IPS-NIHi11 (cell line): Measurements from ENCODE around the gene CLDN2.
A peak's percentile ranks its signal among the peaks of the same experiment; 100 is the strongest.

Experiments used
- DNase-seq: peaks from one replicate; pipeline ENCODE4 v3.0.0; 2012; ENCODE audit warnings: mixed read lengths, low spot score

CLDN2 gene

DNA sequence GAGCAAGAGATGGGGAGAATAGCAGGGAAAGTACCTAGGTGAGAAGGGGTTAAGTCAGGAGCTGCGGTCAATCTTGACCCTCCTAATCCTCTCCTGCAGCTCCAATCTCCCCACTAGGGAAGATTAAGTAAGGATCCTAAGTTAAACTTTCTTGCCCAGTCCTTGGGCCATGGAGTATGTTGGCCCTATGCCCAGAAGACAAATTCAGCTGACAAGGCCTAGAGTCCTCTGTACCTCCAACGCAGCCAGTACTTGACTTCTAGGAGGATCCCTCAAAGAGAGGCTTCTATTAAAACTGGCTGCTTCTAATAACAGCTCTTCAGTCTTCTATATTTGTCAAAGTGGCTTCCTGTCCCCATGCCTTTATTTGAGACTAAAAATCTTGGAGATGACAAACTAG is 1.4 kb downstream of the CLDN2 start:
- no peak for DNase-seq

DNA sequence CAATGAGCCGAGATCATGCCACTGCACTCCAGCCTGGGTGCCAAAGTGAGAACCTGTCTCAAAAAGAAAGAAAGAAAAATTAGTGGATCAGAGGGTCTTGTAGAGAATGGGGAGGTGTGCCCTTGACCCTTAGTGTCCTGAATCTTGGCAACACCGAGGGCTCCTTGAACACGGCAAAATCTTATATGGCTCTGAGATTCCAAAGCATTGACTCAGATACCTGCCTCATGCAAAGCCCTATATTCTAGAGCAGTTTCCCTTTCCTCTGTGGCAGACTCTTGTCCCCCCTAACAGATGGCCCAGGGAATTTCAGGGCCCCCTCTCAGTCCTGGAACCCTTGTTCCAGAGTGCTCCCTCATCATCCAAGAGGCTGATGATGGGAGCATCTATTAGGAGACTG is 6.8 kb downstream of the CLDN2 start:
- no peak for DNase-seq

DNA sequence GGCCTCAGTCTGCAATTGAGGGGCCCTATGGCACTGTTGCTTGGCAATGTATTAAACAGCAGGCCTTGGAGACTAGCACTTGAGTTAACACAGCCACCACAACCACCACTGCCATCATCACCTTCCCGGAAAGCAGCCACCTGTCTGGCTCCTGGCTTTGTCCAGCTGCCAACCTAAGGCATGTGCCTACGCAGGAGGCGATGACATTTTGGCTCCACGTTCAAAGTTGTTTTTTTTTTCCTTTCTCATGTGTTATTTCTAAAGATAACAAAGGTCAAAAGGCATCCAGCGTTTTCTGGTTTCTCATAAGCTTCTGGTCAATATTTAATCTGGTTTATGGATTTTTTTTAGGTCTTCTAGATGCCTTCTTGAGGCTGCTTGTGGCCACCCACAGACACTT is 7.5 kb downstream of the CLDN2 start:
- no peak for DNase-seq

DNA sequence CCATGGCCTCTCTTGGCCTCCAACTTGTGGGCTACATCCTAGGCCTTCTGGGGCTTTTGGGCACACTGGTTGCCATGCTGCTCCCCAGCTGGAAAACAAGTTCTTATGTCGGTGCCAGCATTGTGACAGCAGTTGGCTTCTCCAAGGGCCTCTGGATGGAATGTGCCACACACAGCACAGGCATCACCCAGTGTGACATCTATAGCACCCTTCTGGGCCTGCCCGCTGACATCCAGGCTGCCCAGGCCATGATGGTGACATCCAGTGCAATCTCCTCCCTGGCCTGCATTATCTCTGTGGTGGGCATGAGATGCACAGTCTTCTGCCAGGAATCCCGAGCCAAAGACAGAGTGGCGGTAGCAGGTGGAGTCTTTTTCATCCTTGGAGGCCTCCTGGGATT is 8.0 kb downstream of the CLDN2 start:
- DNase-seq: no peak

DNA sequence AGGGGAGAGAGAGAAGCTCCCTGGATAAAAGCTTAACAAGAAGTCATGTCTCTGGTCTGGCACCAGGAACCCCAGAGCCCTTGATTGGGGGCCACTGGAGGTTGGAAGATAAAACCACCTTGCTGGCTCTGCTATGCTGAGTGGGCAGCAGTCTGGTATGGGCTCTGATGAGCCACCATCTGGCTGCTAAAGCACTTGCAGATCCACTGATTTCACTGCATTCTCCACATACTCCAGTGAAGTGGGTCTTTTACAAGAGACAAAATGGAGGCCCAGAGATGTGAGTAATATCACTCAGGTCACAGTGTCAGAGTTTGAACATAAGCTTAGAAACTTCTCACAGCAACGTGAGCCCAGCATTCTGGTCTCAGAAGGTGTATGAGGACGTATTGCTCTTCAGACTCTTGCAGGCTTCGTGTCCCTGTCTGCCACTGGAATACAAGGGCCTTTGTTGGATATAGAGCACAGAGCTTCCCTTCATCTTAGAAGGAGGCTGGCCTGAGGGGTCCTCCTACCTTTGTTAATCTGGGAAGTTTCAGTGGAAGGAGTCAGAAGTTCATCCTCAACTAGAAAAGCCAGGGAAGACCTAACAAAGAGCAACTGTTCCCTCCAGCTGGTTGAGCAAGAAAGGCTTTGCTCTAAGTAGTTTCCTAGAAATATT is 11.8 kb downstream of the CLDN2 start:
- DNase-seq: no peak

DNA sequence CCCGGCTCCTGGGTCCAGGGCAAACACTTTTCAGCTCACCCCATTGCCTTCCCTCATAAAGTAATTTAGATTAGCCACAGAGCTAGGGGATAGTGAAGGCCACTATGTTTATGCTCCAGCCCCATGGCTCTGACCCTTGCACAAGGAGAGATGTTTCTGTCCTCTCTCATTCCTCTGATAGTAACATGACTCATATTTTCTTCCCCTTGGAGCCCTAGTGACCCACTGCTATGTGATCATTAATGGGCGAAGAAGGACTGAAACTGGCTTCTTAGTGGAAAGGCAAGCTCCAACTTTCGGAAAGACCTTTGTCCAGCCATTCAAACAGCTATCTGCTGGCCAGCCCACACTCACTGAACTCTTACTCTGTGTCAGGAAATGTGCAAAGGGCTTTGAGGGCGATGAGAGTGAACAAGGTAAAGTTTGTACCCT is 12.3 kb downstream of the CLDN2 start:
- no peak for DNase-seq

DNA sequence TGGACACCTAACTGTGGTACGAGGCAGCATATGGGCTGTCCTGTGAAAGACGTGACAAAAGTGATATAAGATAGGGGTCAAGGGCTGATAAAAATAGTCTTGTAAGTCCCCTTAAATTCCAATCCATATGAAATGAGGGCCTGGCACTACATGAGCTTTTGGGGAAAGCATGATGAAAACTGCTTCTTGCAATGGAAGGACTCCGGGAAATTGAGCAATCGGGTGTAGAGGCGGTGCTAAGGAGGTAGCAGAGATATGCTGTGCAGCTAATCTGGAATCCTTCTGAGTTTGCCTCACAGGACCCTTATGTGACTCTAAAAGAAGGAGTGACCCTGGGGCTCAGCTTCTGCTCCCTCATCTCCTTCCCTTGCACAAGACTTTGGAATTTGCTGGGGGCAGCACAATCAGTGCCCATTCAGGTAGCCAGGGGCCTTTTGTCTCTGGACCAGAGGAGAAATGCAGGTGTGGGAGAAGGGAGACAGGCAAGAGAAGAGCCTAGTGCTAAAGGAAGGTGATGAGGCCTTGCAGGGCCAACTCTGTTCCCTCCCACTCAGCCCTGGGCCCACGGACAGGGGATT is 12.8 kb downstream of the CLDN2 start:
- DNase-seq: no peak

DNA sequence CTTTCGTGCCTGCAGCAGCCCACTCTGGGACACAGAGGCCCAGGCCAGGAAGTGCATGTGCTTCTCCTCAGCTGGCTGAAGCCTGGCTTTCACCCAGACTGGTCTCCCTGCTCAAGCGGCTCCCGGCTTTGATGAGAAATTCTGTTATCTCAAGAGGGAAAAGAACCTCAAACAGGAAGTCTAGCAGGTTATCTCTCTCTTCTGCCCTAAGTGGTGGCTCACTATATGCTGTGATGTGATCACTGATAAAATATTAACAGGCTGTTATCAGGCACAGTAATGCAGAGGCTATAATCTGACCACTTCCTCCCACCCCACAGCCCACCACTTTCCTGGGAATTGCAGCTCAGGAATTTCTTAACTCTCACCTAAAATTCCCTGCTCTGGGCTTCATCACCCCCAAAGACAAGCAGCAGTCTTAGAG is 13.3 kb downstream of the CLDN2 start:
- no peak for DNase-seq

DNA sequence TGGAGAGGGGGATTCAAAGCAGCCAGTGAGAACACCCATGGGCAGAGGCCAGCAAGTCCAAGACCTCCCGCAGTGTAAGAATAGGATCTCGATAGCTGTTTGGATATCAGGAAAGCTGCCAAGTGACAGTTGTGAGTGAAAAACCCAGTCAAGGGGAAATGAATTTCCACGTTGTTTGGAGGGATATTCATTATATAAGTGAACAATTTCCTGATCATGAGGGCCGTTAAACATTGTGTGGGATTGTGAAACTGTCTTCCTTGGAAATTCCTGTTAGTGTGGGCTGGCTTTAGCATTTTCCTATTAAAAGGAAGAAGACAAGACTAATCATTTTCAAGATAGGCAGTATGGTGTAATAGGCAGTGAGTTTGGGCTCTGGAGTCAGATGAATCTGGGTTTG is 15.0 kb downstream of the CLDN2 start:
- DNase-seq: no peak

DNA sequence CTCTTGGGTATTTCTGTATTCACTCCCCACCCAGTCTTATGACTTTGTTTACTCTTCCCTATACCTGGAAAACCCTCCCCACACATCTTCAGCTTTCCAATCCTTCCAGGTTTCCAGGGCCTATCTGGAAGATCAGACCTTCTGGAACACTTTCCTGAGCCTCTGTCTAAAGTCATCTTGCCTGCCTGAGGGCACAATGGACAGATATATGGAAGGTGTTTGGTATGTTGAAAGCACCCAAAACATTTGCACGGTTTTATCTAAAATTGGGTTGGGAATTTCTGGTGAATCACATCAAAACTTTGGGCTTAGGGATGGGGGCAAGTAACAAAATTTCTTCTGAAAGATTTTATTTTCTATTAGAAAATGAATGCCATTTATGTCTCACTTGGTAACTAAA is 16.0 kb downstream of the CLDN2 start:
- no peak for DNase-seq

DNA sequence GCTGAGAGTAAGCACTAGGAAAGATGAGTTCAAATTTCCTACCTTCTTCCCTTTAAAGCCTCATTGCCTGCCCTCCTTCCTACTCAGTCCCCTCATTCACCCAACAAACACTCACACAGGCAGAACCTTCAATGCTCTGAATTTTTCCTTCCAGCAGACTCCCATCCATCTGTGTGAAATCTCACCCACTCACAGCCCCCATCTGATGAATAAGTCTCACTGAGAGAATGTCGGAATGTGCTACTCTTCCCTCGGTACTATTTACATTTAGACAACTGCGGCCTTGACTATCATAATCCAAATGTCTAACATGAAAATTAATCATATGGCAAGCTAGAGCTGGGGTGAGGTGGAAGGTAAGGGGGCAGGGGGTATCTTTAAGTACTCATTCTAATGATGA is 19.4 kb downstream of the CLDN2 start:
- no peak for DNase-seq

DNA sequence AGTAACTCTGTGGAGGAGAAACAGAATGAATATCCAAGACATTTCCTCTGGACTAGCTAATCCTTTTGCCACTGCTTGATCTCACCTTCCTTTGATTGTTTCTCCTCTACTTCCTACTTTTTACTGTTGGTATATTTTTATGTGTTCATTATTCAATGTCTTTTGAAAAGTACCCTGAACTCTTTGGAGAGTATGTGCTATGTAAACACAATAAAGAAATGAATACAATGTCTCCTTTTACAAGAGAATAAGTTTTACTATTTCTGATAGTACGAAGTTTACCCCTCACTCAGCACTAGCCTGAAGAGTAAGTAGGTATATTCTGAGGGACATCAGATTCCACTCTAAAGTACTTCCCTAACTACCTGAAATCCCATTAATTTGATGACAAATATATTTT is 19.9 kb downstream of the CLDN2 start:
- no peak for DNase-seq

DNA sequence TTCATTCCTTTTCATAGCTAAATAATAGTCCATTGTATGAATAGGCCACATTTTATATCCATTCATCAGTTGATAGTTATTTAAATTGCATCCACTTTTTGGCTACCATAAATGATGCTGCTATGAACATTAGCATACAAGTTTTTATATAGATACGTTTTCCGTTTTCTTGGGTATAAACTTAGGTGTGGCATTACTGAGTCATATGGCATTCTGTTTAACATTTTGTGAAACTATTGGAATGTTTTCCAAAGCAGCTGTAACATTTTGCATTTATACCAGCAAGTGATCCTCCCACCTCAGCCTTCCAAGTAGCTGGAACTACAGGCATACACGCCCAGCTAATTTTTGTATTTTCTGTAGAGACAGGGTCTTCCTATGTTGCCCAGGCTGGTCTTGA is 26.3 kb downstream of the CLDN2 start:
- DNase-seq: no peak

DNA sequence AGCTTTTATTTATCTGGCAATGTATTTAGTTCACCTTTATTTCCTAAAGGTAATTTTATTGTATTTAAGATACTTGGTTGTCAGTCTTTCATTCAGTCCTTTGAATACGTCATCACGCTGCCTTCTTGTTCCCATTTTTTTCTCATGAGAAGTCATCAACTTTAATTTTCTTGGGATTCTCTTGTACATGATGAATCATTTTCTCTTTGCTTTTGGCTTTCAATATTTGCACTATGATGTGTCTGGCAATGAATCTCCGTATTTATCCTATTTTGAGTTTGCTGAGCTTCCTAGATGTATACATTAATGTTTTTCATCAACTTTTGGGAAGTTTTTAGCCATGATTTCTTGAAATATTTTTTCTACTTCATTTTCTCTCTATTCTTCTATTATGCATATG is 28.4 kb downstream of the CLDN2 start:
- DNase-seq: no peak

DNA sequence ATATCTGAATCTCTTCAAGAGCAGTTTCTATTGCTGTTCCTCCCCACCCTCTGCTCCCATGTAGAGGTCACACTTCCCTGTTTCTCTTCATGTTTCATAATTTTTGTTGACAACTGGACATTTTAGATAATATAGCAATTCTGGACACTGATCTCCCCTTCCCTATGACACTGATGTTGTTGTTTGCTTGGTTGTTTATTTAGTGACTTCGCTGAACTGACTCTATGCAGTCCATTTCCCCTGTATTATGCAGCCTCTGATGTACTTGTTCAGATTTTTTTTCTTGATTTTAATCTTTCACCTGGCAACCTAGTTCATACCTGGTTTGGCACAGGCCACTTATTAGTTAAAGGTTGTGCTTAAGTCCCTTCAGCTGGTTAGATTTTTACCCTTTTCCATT is 29.2 kb downstream of the CLDN2 start:
- DNase-seq: no peak

DNA sequence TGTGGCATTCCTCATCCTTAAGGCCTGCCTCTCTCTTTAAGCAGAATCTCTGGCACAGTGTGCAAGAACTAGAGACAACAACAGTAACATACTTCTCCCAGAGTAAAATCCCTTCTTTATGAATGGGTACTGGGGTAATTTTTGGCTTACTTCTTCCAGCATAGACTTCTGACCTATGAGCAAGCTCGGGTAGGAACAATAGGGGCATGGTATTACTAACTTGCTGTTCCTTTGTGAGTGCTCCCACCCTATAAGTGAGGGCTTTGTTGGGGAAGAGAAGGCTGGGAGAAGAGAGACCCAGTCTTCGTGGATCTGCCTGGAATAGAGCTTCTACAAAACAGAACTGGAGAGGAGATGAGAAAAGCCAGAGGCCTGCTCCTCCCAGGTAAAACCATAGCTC is 30.2 kb downstream of the CLDN2 start:
- DNase-seq: no peak

DNA sequence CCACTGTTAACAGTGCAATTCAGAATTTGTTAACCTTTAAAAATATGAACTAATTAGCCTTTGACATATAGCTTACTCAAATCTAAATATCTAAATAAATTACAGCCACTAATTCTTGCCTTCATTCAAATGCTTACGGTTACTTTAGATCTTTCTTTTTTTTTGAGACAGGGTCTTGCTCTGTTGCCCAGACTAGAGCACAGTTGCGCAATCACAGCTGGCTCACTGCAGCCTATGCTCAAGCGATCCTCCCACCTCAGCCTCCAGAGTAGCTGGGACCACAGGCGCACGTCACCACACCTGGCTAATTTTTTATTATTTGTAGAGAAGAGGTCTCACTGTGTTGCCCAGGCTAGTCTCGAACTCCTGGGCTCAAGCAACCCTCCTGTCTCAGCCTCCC is 31.0 kb downstream of the CLDN2 start:
- DNase-seq: no peak

DNA sequence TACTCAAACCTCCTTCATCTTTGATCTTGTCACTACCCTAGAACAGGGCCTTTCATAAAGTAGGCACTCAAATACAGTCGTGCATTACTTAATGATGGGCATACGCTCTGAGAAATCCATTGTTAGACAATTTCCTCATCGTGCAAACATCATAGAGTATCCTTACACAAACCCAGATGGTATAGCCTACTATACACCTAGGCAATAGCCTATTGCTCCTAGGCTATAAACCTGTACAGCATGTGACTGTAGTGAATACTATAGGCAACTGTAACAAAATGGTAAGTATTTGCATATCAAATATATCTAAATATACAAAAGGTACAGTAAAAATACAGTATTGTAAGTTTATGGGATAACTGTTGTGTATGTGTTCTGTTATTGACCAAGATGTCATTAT is 31.9 kb downstream of the CLDN2 start:
- DNase-seq: no peak

DNA sequence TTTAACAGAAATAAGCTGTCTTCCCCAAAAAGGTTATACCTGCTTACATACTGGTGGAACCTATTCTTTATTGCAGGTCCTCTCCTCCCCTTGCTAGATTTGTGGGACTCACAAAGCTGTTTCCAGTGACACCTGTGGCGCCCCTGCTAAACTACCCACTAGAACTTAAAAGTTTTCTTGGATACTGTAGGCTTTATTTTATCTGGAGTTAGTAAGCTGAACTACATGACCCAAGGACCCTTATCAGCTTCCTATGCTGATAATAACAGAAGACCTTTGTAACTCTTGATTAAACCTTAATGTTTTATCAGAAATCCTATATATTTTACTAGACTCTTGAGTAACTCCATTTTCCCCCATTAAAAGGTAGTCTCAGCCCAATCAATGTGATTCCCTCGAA is 32.3 kb downstream of the CLDN2 start:
- no peak for DNase-seq

DNA sequence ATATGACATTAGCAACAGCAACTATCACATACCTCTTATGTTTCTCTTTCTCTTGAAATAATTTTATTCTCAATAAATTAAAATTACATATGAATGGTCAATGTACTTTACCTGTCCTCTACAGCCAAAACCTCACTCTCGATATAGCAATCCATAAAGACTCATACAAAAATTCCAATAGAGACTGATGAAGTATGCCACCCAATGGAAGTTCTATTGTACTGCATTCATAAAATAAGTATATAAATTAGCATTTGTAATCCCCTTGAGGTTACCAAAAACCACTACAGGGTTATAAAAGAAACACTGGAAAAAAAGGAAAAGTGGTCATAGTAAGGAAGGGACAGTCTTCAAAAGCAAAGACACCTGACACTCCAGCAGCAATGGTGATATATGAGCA is 32.8 kb downstream of the CLDN2 start:
- no peak for DNase-seq

DNA sequence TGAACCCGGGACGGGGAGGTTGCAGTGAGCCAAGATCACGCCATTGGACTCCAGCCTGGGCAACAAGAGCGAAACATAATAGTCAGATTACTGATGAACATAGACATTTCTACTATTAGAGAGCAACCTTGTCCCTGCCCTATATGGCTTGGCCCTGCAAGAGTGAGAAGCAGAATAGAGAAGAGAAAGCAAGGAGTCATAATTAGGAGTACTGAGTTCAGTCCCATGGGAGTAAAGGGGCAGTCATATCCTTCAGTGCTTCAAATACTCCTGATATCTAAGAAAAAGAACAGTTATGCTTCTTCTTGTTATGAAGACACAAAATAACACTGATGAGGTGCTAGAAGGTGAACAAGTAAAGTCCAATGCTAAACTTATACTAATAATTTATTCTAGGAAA is 33.8 kb downstream of the CLDN2 start:
- no peak for DNase-seq

DNA sequence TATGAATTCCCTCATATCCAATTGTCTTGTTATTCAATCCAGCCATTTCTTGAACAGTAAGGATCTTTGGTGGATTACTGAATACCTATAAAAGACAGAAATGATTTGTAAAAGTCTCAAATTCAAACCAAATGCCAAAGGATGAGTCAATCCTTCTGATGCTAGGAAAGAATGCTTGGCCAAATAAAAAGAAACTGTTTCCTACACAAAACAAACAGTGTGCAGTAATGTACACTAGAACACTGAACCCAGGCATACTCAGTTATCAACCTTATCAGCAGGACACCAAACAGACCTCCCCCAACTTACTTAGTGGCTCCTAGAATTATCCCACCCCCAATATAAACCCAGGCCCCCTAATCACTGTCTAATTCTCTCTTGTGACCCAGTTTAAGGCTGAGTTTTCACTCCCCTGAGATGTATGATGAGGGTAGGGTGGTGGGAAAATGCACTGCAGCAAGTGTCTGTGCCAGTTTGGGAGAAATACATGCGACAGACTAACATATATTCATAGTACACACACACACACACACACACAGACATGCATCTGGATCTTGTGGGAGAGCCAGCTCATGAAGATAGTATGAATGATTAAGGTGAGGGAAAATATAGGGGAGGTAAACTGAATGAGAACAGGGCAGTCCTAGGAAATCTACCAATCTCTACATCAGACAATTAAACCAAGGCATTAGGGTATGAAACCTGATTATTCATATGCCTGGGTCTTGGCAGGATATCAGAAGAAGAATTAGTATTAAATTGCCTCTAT is 35.0 kb downstream of the CLDN2 start:
- DNase-seq: no peak

DNA sequence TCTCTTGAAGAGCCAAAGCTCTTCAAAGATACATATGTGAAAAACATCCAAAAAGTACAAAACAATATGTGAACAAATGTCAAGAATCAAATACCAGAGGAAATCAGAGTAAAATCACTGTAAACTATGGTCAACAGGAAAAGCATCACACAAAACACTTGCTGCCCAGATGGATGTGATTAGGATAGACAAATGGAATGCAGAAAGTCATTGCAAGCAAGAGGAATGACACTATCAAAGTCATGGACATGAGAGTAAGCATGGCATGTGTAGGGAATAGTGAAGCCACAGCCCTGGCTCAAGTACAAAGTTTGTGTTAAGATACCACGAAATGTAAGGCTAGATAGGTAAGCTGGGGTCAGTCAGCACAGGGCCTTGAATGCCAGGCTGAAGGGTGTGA is 37.7 kb downstream of the CLDN2 start:
- no peak for DNase-seq

DNA sequence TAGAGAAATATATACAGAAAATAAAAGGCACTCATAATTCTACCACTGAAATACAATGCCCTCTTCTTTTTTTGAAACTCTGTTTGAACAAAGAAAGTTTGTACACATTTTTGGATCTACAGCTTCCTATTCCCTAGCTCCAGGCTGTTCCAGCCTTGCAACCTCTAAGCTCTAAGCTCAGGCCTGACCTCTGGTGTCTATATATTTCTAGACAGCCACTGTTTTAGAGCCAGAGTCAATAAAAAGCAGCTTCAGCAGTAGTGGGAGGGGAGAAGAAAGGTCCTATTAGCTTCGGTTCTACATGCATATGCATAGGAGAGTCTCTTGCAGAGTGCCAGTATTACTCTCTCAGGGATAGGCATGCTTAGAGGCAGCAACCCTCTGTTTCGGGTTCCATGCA is 39.7 kb downstream of the CLDN2 start:
- DNase-seq: peak; percentile 6
